NCI-H2081 (cell line): ENCODE data around the gene HSPBP1.
"Not testable (repeated sequence)": the region's sequence is repeated elsewhere in the genome, so short reads cannot be mapped to it uniquely, and the experiment has no call there.

Experiments used
- DNase-seq, 2 experiments: peaks; one replicate each; lab custom pipeline; 2025; lab: John Stamatoyannopoulos, UW

The HSPBP1 gene

DNA sequence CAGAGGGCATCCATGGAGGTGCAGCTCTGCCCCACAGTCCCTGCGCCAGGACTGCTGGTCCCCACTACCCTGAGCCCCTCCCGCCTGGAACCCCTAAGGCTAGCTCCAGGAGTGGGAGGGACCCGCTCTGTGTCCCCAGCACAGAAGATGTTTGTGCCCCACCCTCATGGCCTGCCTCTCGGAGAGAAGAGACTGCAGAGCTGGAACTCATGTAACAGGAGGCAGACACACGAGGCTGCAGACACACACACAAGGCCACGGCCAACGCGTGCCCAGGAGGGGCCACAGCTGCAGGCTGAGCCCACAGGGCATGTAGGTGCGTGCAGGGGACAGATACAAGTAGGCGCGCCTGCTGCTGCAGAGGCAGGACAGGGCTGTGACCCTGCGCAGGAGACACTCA is 40.9 kb downstream of the HSPBP1 start:
- DNase-seq, result no peak

DNA sequence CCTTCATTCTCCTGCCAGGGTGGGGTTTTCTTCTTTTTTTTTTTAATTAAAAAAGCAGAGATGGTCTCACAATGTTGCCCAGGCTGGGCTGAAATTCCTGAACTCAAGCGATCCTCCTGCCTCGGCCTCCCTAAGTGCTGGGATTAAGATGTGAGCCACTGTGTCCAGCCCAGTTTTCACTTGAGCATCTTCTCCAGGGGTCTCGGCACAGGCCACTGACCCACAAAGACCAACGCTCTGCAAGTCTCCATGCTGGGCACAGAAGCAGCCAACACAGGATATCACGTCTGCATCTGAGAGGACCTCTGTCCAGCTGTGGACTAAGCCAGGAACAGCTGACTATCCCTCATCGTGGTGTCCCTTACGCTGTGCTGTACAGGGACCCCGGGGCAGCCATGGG is 41.9 kb downstream of the HSPBP1 start:
- DNase-seq, result no peak

DNA sequence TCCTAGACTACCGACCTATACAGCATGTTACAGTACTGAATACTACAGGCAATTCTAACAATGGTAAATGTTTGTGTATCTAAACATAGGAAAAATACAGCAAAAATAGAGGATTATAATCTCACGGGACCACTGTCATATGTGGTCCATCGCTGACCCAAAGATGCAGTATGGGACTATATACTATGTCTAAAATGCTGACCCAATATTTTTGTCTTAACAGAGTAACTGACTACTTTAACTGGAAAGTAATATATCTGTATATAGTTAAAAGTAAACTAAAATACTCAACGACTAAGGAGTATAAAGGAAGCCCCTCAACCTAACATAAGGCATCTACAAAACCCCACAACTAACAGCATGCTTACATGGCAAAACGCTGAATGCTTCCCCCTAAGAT is 46.9 kb downstream of the HSPBP1 start:
- no peak for DNase-seq

DNA sequence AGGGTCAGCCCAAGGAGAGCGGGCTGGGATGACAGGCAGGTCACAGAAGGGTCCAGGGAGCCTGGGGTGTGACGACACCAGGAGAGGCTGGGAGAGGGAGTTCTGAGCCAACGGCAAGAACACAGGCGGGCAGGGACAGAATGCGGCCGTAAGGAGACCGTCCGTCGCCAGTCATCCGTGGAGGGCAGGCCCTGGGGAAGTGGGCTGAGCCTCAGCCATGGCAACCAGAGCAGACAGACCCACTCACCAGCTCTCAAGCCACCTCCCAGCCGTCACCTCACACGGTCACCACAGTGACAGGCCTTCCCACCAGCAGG is 47.7 kb downstream of the HSPBP1 start:
- DNase-seq, result no peak

DNA sequence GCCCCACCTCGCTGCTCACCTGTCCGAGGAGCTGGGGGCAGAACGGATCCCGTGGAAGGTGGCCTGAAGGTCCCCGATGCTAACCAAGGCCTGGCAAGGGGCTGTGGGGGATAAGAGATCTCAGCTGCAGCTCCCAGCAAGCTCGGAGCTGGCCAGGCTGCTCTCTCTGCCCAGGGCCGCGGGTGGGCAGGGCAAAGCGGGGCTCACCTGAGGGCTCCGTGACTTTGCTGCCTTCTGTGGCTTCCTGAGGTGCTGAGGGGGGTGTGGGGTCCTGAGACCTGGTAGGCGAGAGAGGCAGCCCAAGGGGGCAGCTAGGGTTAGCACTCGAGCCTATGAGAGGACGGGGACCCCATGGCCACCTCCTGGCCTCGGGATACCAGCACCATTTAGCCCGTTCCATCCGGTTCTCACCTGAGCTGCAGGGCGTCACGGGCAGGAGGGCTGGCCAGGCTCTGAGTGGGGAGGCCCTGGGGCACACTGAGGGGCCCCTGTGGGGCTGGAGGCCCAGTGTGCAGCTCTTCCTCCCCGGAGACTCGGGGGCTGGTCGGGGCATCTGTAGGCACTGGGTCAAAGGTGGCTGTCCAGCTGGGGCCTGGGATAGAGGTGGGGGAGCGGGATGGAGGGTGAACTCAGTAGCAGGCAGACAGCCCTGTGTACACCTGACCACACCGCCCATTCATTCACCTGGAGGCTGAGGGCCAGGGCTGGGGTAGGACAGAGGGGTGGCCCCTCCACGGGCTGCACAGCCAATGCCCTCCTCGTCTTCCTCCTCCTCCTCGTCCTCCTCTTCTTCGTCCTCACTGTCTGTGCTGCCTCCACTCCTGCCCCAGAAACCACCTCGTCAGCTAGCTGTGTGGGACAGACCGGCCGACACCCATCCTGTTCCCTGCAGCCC is 48.3 kb downstream of the HSPBP1 start:
- no peak for DNase-seq

DNA sequence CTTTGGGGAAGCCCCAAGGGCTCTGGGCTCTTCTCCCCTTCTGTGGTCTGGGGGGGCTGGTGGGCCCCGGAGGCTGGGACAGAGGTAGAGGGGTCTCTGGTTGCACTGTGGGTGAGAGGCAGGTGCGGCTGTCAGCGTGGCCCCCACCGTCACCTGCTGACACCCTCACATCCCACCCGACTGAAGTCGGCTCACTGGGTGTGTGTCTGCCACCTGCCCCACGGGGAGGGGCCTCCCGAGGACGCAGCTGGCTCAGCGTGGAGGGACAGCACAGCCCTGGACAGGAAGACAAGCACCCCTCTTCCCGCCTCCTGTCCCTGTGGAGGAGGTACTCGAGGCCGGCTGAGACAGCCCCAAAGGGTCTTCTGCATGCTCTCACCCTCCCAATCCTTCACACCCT is 49.1 kb downstream of the HSPBP1 start:
- DNase-seq, result no peak

DNA sequence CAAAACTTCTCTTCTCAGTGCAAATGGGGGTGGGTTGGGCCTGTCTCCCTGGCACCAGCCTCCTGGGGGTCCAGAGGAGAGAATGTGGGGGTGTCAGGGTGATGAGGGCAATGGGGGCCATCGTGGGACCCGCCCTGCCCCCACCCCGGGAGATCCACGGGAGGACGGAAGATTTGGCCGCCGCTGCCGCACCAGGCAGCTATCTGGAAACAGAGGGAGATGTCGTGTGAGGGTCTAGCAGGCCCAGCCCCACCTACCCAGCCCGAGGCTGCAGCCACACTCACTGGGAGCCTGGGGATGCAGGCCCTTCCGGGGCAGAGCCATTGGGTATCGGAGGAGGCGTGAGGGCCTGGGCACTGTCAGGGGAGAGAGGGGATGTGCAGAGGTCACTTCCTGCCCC is 49.6 kb downstream of the HSPBP1 start:
- no peak for DNase-seq

DNA sequence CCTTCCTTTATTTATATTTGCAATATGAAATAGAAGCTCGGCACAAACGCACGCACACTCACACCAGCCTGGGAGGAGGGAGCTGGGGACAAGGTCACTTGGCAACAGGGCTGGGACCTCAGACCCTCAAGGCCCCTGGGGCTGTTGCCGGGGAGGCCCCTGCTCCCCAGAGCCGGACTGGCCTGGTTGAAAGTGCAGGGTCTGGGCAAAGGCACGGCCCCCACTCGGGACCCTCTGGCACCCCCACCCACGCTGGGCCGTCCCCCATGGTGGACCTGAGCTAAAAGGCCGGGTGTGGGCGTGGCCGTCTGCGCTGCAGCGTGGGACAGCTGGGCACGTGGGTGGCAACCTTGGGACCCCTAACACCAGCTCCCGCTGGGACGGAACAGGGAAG is 50.1 kb downstream of the HSPBP1 start:
- no peak for DNase-seq

DNA sequence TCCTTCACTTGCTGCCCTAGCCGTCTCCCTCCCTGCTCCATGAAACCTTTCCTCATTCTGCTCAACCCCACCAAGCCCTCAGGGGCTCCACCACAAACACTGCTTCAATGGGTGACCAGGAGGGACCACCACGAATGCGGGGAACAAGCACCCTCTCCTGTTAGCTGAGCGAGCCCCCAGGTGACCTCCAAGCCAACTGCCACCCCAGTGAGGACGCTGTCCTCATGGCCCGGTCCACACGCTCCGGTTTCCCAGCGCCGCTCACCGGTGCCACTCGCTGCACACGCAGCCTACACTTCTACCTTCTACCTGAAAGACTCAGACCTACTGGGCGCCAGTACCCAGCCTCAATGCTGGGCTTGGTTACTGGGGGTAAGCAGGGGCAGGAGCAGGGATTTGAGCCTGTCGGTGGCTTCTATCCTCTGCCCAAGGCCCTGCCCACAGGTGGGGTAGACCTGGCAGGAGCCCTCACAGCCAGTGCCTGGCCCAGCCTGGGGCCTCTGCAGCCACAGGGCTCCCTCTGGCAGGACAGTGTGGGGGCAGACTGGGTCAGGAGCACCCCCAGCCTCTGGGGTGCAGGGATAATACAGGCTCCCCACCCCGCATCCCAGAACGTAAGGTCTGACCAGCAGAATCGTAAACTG is 50.6 kb downstream of the HSPBP1 start:
- DNase-seq, result no peak

DNA sequence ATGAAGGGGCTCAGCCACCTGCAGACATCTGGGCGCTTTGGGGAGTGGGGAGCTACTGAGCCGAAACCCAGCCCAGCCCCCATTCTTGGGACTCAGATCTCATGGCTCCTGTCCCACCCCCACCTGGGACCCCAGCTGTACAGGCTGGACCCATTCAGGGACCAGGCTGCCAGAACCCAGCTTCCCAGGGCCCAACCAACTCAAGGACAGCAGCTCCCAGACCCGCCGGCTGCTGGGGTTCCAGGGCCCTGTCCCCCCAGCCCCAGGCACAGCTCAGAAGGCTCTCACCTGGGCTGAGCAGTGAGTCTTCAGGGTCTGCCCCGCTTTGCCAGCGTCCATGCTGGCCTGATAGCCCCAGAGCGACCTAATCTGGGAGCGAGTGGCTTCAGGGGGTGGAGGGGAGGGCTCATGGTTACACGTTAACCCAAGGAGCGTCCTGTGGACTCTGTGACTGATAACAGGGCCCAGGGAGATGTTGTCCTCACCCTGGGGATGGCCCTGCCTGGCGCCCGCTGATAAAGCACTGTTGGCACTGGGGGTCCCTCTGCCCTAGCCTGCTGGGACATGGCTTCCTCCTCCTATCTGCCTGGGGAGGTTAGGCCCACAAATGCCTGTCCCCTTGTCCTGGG is 51.4 kb downstream of the HSPBP1 start, which contains the start of gene TMEM86B:
Gene TMEM86B, minus strand, starts transcription at position 361 of the 629 bp plus-strand sequence. Its CDS starts 22 bp downstream, at position 339.
- DNase-seq, result no peak

DNA sequence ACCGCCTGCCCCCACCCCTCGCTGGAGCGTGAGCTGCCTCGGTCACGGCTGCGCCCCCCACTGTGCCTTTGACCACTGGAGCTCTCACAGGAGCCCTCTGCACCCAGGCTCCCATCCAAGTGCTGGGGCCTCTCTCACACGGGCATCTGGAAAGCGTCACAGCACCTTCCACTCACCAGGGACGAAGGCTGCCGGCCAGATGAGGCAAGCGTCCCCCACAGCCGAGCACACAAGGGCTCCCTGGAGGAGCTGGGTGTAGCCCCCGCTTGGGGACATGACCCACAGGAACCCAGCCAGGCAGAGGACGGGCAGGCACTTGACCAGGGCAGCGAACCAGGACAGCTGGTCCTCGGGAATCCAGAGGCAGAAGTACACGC is 51.9 kb downstream of the HSPBP1 start:
- DNase-seq, result no peak

DNA sequence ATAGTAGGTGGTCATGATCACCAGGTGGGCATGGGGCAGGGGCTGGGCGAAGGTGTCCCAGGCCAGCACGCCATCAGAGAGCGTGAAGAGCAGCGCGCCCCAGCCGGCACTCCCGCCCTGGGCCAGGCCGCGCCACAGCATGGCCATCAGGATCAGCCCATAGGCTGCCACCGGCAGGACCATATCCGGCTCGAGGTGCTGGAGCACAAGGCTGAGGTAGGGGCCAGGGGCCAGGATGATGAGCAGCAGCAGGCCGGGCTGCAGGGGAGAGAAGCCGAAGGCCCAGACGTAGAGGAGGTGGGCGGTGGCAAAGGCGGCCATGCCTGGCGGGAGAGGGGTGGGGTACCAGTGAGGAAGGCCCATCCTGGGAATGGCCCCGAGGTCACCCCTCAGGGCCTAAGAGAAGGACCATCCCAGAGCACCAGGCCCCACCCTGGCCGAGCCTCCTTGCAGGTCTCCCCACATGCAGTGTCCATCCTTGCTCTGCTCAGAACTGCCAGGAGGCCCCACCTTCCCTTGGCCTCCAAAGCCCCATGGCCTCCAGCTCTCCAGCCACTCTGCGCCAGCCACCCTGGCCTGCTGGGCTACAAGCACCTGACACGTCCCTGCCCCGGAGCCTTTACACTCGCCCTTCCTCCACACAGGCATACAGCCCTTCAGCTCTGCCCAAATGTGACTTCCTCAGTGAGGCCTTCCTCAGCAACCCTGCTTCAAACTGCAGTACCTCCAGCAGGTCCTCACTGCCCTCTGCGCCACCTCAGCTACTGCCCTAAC is 52.5 kb downstream of the HSPBP1 start:
- no peak for DNase-seq

DNA sequence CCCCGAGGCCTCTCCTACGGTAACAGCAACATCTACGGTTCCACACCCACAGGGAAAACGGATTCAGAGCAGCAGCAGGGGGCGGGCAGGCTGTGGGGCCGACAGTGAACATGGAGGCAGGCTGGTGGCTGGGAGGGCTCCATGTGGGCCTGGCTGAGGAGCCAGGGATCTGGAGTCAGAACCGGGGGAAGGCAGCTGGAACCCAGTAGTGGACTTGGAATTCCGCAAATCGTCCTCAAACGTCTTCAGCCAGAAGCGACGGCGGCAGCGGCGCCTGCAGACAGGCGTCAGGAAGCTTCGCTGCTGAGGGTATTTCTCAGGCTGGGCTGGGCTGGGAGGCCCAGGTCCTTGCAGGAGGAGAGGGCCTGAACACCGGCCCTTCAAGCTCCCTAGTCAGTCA is 53.1 kb downstream of the HSPBP1 start:
- DNase-seq, result no peak

DNA sequence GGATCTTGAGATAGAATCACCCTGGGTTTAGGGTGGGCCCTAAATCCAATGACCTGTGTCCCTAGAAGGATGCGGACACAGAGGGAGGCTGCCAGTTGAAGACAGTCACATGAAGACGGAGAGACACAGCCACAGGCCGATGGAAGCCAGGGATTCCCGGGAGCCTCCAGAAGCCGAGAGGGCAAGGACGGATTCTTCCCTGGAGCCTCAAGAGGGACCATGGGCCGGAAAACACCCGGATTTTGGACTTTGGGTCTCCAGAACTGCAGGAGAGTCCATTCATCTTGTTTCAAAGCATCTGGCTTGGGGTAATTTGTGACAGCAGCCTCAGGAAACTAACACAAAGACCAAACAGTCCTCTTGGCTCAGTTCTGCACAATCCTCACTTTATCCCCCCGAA is 53.6 kb downstream of the HSPBP1 start:
- no peak for DNase-seq

DNA sequence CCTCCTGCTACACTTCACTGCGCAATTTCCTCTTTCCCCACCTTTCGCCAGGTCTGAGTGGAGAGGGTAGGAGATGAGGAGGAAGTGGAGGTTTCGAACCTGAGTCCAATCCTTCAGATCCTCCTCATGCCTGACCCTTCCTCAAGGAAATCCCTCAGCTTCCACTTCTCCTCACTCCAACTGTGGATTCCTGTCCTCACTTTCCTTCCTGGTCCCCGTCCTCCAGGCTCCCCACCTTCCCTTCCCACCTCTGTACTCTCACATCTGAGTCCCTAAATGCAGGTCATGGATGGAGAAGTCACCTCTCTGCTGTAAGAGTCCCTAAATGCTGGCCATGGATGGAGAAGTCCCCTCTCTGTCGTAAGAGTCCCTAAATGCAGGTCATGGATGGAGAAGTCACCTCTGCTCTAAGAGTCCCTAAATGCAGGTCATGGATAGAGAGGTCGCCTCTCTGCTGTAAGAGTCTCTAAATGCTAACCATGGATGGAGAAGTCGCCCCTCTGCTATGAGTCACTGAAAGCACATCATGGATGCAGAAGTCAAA is 54.4 kb downstream of the HSPBP1 start:
- DNase-seq, result no peak

DNA sequence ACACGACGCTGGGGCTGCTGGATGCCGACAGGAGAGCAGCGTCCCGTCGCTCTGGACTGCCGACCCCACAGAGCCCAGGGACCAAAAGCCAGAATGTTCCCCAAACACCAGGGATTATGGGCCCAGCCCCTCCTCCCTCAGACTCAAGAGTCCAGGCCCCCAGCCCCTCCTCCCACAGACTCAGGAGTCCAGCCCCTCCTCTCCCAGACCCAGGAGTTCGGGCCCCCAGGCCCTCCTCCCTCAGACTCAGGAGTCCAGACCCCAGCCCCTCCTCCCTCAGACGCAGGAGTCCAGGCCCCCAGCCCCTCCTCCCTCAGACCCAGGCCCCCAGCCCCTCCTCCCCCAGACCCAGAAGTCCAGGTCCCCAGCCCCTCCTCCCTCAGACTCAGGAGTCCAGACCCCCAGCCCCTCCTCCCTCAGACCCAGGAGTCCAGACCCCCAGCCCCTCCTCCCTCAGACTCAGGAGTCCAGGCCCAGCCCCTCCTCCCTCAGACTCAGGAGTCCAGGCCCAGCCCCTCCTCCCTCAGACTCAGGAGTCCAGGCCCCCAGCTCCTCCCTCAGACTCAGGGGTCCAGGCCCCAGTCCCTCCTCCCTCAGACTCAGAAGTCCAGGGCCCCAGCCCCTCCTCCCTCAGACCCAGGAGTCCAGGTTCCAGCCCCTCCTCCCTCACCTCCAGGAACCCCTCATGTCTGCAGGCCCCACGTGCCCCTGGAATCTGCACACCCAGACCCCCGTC is 55.1 kb downstream of the HSPBP1 start:
- not testable (repeated sequence) for DNase-seq

DNA sequence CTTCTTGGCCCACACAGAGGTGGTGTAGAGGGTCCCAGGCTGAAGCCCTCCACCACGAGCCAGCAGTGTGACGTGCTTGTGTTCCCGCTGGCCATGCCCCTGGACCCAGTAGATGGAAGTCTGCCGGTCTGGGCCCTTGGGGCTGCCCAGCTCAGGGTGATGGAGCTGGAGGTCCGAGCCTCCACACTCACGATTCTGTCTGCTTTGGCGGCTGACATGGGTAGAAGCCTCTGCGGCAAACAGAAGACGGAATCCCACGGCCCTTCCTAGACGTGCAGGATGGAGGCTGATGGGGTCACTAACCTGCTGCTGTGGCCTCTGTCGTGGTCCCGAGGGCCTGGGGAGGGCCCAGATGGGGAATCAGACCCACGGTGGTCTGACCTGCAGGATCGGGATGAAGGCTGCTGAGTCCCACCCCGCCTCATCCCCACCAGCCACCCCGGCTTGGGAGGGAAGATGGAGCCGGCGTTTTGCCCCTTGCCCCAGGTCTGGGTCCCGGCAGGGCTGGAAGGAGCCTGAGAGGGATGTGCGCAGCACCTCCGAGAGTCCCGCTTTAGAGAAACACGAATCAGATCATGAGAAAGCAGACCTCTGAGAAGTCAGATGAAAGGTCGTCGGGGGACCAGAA is 55.8 kb downstream of the HSPBP1 start:
- DNase-seq, result no peak

DNA sequence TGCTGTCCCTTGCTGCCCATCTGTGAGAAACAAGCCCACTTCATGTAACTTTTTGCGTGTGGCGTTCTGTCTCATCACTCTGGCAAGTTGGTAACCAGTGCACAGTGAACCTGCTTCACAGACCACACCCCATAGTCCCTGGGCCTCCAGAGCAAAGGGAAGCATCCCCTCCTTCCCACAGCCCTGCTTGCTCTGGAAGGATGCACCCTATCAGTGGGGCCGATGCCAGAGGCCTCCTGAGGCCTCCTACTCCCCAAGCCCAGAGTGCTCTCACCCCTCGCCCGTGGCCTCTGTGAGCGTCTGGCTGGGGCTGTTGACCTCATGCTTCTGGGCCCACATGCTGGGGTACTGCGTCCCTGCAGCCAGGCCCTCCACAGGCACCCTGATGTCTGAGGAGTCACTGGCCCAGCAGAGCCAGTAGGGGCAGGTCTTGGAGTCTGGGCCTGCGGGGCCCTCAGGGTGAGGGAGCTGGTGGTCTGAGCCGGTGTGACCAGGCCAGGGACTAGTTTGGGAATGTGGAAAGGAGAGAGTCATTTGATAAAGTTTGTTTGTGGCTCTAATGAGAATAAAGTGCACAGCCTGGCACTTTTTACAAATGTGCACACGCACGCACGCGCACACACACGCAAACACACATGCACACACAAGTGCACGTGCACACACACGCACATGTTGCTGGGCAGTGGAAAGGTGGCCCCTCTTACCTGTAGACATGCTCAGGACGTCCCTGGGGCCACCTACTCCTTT is 56.4 kb downstream of the HSPBP1 start:
- no peak for DNase-seq

DNA sequence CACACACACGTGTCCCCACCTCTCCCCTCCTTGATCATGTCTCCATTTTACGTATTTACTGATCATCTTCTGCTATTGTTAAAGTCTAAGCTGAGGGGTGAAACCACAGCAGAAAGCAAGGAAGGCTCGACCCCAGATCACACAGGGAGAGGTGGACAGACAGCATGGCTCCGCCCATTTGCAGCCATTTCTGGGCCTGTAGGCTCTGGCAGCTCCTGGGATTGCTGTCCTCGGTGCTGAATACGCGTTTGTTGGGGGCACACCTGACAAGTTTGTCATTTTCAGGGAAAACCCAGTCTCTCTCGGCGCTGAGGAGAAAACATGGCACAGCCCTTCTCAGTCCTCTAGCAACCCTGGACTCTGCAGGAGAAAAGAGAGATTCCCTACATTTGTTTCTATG is 59.4 kb downstream of the HSPBP1 start:
- no peak for DNase-seq
